K562 (cell line): ENCODE results near the gene MCIDAS.

ENCODE experiments used
- CEBPB ChIP-seq: fragments of 450-650 bp; IDR thresholded peaks from 2 replicates; pipeline ENCODE4 v1.6.1; 2016; ENCODE audit warnings: missing genetic modification characterization, missing compliant biosample characterization
- MTF1 ChIP-seq: fragments of 250-450 bp; sonication (Bioruptor Pico); IDR thresholded peaks from 2 replicates; pipeline ENCODE4 v1.9.0; 2021; ENCODE audit warnings: moderate library complexity, mild to moderate bottlenecking, inconsistent platforms, borderline replicate concordance
- NR4A1 ChIP-seq, 2 experiments: fragments of 250-450 bp in 1 of 2; fragments of 450-650 bp in 1 of 2; sonication (Bioruptor Pico) in 1 of 2; IDR thresholded peaks; 2 replicates each; pipeline versions ENCODE4 v1.4.0 to v1.6.1; 2016 to 2020; ENCODE audit warnings: mild to moderate bottlenecking in 2 of 2, missing compliant biosample characterization in 1 of 2, missing genetic modification characterization in 1 of 2, moderate library complexity in 1 of 2
- ZNF561 ChIP-seq: fragments of 450-650 bp; formaldehyde crosslinking; conservative IDR thresholded peaks from 2 replicates; pipeline ENCODE4 v1.4.0; 2020; ENCODE audit warnings: mild to moderate bottlenecking, moderate library complexity

DNA sequence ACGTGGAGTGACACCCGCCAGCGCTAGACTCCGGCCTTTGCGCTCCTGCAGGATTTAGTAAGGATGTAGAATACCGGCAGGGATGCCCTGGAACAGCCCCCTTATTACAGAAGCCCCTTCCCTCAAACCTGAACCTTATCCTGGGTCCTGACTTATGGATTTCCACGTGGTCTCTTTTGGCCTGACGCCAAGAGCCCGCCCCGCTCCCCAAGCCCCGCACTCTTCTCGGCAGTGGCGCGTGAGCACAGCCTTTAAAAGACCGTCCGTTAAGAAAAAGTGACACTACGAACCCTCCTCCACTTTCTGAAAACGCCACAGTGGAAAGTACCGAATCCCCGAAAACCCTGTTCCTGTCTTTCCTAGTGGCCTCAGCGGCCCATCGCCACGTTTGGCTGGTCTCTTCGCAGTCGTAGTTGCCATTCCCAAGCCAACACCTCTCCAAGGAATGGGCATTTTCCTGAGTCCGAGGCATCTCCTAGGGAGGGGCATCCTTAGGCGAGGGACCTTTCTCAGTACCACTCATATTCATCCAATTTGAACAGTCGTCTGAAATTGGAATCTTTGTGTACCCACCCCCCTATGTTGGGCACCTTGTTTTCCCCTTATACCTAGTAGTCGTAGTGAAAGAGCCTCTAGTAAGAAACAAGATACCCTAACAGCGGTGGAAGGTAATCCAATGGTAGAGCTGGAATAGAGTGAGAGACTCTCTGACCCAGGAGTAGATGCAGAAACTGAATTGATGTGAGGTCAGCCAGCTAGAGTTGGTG lies 732 bp upstream of the MCIDAS start:
- TF ChIP-seq CEBPB (tag) (no peak), MTF1 (CRISPR knock-in tag) (no peak), NR4A1 (CRISPR knock-in tag; IDR thresholded peaks at IDR 0.05) (no peak), NR4A1 (tag; IDR thresholded peaks at IDR 0.05) (no peak), ZNF561 (CRISPR knock-in tag) (no peak)
